ENCODE measurements around the gene OR10C1.

Gene OR10C1

GRCh38 chr6:29486577-29486976, 47.5 kb downstream of the OR10C1 start:
- no peak for TF ChIP-seq FOXM1 (IDR thresholded peaks at IDR 0.05; ENCODE audit: borderline replicate concordance, low read depth)
- TF ChIP-seq YY1 (IDR thresholded peaks at IDR 0.05; ENCODE audit: low read depth) = no peak
- no peak for TF ChIP-seq EGR1 (IDR thresholded peaks at IDR 0.05)
- no peak for TF ChIP-seq TCF12 (IDR thresholded peaks at IDR 0.05; ENCODE audit: low read depth)
- TF ChIP-seq NFIC (IDR thresholded peaks at IDR 0.05) = no peak
- TF ChIP-seq TEAD4 (IDR thresholded peaks at IDR 0.05) = no peak
- no peak for TF ChIP-seq USF1 (IDR thresholded peaks at IDR 0.05)
- TF ChIP-seq REST (IDR thresholded peaks at IDR 0.05; ENCODE audit: low read depth) = no peak
- TF ChIP-seq TAF1 (IDR thresholded peaks at IDR 0.05; ENCODE audit: low read depth) = no peak
- TF ChIP-seq MAX (IDR thresholded peaks at IDR 0.05) = no peak

- TF ChIP-seq TEAD4 (IDR thresholded peaks at IDR 0.05) (no peak), MAX (IDR thresholded peaks at IDR 0.05) (no peak), CEBPB (IDR thresholded peaks at IDR 0.05) (no peak), YY1 (IDR thresholded peaks at IDR 0.05; ENCODE audit: low read depth) (no peak), EP300 (IDR thresholded peaks at IDR 0.05; ENCODE audit: borderline replicate concordance) (no peak), FOXM1 (IDR thresholded peaks at IDR 0.05; ENCODE audit: borderline replicate concordance, low read depth) (no peak), TCF12 (IDR thresholded peaks at IDR 0.05; ENCODE audit: low read depth) (no peak), NFIC (IDR thresholded peaks at IDR 0.05) (no peak)
Measured at GRCh38 chr6:29487131-29487530, 48.0 kb downstream of the OR10C1 start.

GRCh38 chr6:29487660-29488059, 48.6 kb downstream of the OR10C1 start, which contains the start of gene MAS1L:
Gene MAS1L (minus strand): TSS chr6:29487956. CDS start chr6:29487902, 54 bp downstream.
- TF ChIP-seq MAX (IDR thresholded peaks at IDR 0.05) (no peak), TEAD4 (IDR thresholded peaks at IDR 0.05) (no peak), FOXM1 (IDR thresholded peaks at IDR 0.05; ENCODE audit: borderline replicate concordance, low read depth) (no peak), EP300 (IDR thresholded peaks at IDR 0.05; ENCODE audit: borderline replicate concordance) (no peak), TCF12 (IDR thresholded peaks at IDR 0.05; ENCODE audit: low read depth) (no peak)

- TF ChIP-seq TEAD4 (IDR thresholded peaks at IDR 0.05) (no peak), REST (IDR thresholded peaks at IDR 0.05; ENCODE audit: low read depth) (no peak), TCF12 (IDR thresholded peaks at IDR 0.05; ENCODE audit: low read depth) (no peak), NFIC (IDR thresholded peaks at IDR 0.05) (no peak), RAD21 (IDR thresholded peaks at IDR 0.05; ENCODE audit: low read depth) (no peak), TAF1 (IDR thresholded peaks at IDR 0.05; ENCODE audit: low read depth) (no peak), CREB1 (IDR thresholded peaks at IDR 0.05; ENCODE audit: low read depth) (no peak), EGR1 (IDR thresholded peaks at IDR 0.05) (no peak), EP300 (IDR thresholded peaks at IDR 0.05; ENCODE audit: borderline replicate concordance) (no peak)
Measured at GRCh38 chr6:29488874-29489273, 49.8 kb downstream of the OR10C1 start.

GRCh38 chr6:29489286-29489685, 50.2 kb downstream of the OR10C1 start:
- TF ChIP-seq EGR1 (IDR thresholded peaks at IDR 0.05) (no peak), REST (IDR thresholded peaks at IDR 0.05; ENCODE audit: low read depth) (no peak)

- TF ChIP-seq MAX (IDR thresholded peaks at IDR 0.05) = no peak
- TF ChIP-seq RAD21 (IDR thresholded peaks at IDR 0.05; ENCODE audit: low read depth) = no peak
- TF ChIP-seq USF1 (IDR thresholded peaks at IDR 0.05) = no peak
Measured at GRCh38 chr6:29490055-29490454, 50.9 kb downstream of the OR10C1 start.
